GM20431 (cell line): Measurements from ENCODE around the gene IMMP2L.

Experiments
- in situ Hi-C: fragments of 300-500 bp; cut with MseI, MboI; formaldehyde crosslinking; loops from one replicate; pipeline ENCODE4 v1.15.0; 2020; ENCODE audit warnings: low sequenced_read_pairs; ENCODE audit not compliant: unreplicated experiment

The IMMP2L gene

GRCh38 chr7:110877016-110877415 lies 685.3 kb downstream of the IMMP2L start:
- in situ Hi-C loops = no loop called here

DNA sequence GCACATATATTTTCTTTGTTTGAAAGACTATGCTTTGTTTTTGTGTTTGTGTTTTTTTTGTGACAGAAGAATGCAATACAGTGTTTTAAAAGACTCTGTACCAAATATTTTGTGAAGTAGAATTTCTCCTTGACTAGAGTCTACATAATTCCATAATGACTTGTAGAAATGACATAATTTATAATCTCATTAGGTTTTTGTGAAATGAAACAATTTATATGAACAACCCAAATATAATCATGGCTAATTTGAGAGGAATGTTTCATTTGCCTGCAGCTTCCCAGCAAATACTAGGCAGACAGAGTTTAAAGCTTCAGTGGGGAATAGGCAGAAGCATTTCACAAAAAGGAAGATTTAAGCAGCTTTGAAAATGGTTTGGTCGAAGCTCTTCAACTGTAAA lies 686.9 kb downstream of the IMMP2L start:
- in situ Hi-C loops = no loop called here

DNA sequence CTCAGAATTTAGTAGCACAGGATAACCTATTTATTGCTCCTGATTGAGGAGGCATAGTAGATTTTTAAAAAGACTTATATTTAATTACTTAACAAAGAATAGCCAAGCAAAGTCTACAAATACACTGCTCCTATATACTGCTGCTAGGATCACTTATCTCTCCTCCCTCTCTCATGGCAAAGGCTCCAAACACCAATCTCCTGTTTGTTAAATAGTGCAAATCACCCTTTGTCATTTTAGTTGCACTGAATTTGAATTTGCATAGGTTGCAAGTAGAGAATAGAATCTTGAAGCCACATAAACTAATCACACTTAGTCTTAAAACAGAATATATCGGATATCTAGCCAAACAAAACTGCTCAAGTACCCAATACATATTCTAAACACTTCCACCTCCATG lies 690.4 kb downstream of the IMMP2L start:
- in situ Hi-C loops = no loop called here

GRCh38 chr7:110870926-110871325 lies 691.4 kb downstream of the IMMP2L start:
- in situ Hi-C loops = no loop called here

DNA sequence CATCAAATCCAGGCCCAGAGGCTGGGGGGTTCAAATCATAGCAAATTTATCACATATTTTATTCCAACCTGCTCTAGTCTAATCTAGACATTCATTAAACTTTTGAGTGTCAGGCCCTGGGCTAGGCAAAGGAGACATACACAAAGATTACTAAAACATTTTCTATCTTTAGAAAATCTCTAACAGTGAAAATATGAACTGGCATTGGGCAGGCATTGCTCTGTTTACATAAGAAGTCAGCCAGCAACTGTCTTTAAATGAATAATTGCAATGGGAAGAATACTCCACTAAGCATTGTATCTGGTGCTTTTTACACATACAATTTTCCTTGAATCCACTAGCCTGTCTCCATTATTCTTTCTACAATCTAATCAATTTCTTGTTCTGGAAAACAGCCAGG lies 693.8 kb downstream of the IMMP2L start:
- in situ Hi-C loops = no loop called here

- in situ Hi-C loops = no loop called here
Observed at GRCh38 chr7:110867771-110868170, 694.5 kb downstream of the IMMP2L start.

GRCh38 chr7:110863258-110863657 lies 699.0 kb downstream of the IMMP2L start:
- in situ Hi-C loops = no loop called here

GRCh38 chr7:110861163-110861562 lies 701.1 kb downstream of the IMMP2L start:
- in situ Hi-C loops = no loop called here

DNA sequence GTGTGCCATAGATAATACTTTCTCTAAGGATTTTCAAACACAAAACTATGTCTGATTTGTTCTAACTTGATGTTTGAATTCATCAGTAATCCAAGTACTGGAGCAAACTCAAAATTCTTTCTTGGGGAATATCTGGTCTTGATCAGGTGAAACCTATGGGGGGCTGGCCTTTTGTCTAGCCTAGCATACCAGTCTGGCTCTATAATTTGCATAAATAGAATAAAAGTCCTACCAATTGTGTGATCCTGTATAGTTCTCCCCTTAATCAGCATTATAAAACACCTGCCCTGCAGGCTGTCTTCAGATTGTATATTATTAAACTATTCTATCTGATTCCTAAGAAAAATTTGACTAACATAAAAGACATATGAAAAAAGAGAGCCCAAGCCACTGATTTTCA lies 705.2 kb downstream of the IMMP2L start:
- in situ Hi-C loops = no loop called here

GRCh38 chr7:110856704-110857103 lies 705.6 kb downstream of the IMMP2L start:
- in situ Hi-C loops = no loop called here

- in situ Hi-C loops = no loop called here
Observed at GRCh38 chr7:110854651-110855050, 707.6 kb downstream of the IMMP2L start.

DNA sequence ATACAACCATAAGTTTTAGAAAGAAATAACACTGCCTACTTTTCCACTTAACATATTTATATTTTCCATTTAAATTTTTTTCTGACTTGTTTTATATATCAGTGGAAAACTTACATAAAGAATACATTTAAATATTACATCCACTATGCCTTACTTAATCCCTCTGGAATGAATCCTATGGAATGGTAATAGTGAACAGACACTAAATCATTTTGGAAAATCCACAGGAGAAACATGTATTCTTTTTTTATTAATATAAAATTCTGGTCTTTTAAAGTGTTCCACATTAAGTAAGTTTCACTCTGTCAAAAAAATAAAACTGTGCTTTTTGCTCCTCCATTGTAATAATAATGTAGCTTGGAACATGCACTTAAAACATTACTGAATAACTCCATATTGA lies 708.1 kb downstream of the IMMP2L start:
- in situ Hi-C loops = no loop called here

GRCh38 chr7:110853263-110853662 lies 709.0 kb downstream of the IMMP2L start:
- in situ Hi-C loops = no loop called here

DNA sequence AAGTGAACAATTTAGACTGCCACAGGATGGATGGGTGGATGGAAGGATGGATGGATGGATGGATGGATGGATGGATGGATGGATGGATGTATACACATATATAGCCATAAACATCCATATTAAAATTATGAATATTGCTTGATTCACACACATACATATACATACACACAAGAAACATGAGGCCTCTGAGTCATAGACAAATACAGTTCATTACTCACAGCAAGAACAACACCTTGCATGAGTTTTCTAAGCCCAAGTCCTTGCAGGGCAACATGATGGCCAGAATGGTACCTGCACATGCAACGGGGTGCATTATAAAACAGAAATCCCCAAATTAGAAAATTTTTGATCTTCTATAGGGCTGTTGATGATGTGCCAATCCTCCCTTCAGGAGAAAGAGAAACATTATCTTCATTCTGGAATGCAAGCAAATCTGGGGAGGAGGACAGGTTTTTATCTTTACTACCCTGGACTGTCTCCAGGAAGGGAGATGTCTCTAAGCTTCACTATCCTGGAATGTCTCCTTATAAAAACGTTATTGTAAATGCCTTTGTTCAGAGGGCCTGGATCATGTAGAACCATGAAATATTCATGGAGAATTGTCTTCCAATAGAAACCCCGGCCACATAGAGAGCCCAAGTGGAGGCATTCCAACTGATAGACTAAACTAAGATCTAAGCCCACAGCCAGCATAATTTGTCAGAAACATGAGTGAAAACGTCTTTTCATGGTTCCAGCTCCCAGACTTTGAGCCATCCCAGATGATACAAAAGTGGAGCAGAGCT lies 709.9 kb downstream of the IMMP2L start:
- in situ Hi-C loops = no loop called here

GRCh38 chr7:110850224-110850623 lies 712.1 kb downstream of the IMMP2L start:
- in situ Hi-C loops = no loop called here

GRCh38 chr7:110842796-110843195 lies 719.5 kb downstream of the IMMP2L start:
- in situ Hi-C loops = no loop called here

GRCh38 chr7:110841840-110842545 lies 720.3 kb downstream of the IMMP2L start:
- in situ Hi-C loops = no loop called here

DNA sequence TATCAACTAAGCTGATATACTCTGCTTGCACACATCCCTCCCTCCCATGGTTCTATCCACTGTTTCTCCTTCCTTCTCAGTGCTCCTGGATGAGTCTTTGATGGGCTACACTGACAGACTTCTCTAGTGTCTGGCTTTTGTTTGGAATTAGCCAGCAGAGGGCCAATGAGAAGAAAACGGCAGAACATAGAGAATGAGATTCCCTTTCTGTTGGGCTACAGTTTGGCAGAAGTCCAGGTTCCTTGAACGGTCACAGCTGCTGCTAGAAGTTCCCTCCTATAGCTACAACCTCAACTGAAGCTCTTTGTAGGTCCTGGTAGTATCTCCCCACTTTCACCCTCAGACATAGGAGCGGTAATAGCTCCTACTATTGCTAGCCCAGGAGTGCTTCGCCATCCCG lies 722.4 kb downstream of the IMMP2L start:
- in situ Hi-C loops = no loop called here

DNA sequence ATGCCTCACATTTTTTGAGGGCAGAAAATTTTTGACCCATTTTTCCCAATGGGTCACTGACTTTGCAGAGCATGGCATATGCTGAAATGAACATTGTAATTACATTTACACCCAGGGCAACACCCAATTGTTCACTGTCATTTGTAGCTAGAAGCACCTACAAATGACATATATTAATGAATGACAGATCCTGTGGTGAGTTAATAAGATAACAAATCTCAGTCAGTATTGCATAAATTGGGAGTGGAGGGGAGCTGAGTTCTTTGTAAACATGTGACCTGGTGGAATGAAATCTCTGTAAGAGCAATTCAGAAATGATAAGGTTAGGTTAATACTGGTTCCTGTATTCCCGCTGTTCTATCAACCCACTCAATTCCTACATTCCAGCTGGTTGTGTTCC lies 726.4 kb downstream of the IMMP2L start:
- in situ Hi-C loops = no loop called here

GRCh38 chr7:110835218-110835617 lies 727.1 kb downstream of the IMMP2L start:
- in situ Hi-C loops = no loop called here

- in situ Hi-C loops = no loop called here
Observed at GRCh38 chr7:110831419-110831818, 730.9 kb downstream of the IMMP2L start.

DNA sequence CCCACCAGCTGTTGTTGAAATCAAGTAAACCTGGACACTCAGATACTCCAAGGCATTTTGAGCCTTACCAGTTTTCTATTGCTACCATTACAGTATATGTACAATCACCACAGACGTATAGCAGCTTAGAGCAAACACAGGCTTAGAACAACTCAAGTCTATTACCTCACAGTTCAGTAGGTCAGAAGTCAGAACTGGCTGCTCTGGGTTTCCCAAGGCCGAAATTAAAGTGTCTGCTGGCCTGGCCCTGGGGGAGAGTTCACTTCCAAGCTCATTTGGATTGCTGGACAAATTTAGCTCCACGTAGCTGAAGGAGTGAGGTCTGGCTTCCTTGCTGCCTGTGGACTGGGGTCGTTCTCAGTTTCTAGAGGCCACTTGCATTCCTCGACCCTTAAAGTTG lies 731.5 kb downstream of the IMMP2L start:
- in situ Hi-C loops = no loop called here
